ENCODE data around the gene RBBP9. TPM values are rescaled to one million over a fixed set of nuclear protein-coding genes. Genes with fewer than 3 reads are reported as not detected.
"Not testable (repeated sequence)": the region's sequence is repeated elsewhere in the genome, so short reads cannot be mapped to it uniquely, and the experiment has no call there.

Gene RBBP9
- total RNA-seq, 4 donors from 2014 or later: 17.7 to 32.9 (median 19.1) TPM

- Histone ChIP-seq H3K36me3 (peaks cover 16% of the 10 kb centered on the region), H3K27ac (peak within 1 kb of the TSS; percentile 94), H3K4me3 (peak within 1 kb of the TSS; percentile 67), H3K27me3 (peaks cover 4% of the 10 kb centered on the region), H3K4me1 (peaks cover 20% of the 10 kb centered on the region), H3K9me3 (no peaks in the 10 kb centered on the region)
- under 1% methylated on average over 50 of the region's 69 CpGs for WGBS
- TF ChIP-seq CTCF (IDR thresholded peaks at IDR 0.05) (no peak), POLR2AphosphoS5 (IDR thresholded peaks at IDR 0.05) (peak; percentile 36 to 73 (median 39)), POLR2A (IDR thresholded peaks at IDR 0.05) (peak; percentile 71 to 73)
- peak; percentile 99 for DNase-seq (ENCODE audit: low spot score in 2 of 2)
Observed at GRCh38 chr20:18507218-18508191, 10.5 kb upstream of the RBBP9 start, which contains the start of gene SEC23B. Gene SEC23B (plus strand): TSS chr20:18507940. CDS start chr20:18510836, 2,896 bp downstream.

DNA sequence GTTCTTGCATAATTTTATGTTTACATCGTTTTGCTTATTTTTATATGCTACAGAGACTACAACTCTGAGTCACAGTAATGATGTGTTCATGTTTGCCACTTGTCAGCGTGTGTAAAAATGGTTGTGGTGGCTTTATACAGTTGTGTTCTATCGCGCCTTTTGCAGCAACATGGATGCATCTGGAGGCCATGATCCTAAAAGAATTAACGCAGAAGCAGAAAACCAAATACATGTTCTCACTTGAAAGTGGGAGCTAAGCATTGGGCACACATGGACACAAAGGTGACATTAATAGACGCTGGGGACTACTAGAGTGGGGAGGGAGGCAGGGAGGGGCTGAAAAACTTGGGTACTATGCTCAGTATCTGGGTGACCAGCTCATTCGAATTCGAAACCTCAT lies 9.7 kb upstream of the RBBP9 start:
- WGBS: 56% methylated on average over 8 of the region's 8 CpGs
- no peak for DNase-seq (ENCODE audit: low spot score in 2 of 2)

GRCh38 chr20:18504479-18505060 lies 7.5 kb upstream of the RBBP9 start:
- Histone ChIP-seq H3K4me1 (peaks cover 17% of the 10 kb centered on the region), H3K27ac (peak overlapping the region; percentile 63), H3K9me3 (no peaks in the 10 kb centered on the region), H3K4me3 (peak overlapping the region; percentile 33), H3K27me3 (peaks cover 4% of the 10 kb centered on the region), H3K36me3 (no peaks in the 10 kb centered on the region)
- TF ChIP-seq POLR2AphosphoS5 (IDR thresholded peaks at IDR 0.05) (no peak), EP300 (IDR thresholded peaks at IDR 0.05) (no peak), CTCF (IDR thresholded peaks at IDR 0.05) (no peak), POLR2A (IDR thresholded peaks at IDR 0.05) (no peak)
- WGBS: 38% methylated on average over 25 of the region's 31 CpGs
- peak in 1 of 2 donors; percentile 80 for DNase-seq (ENCODE audit: low spot score in 2 of 2)

More for the DNA sequence above, 9.7 kb upstream of the RBBP9 start:
- Histone ChIP-seq H3K4me3 (peak overlapping the region; percentile 67), H3K9me3 (no peaks in the 10 kb centered on the region), H3K27ac (peak overlapping the region; percentile 94), H3K36me3 (peaks cover 11% of the 10 kb centered on the region), H3K27me3 (peaks cover 4% of the 10 kb centered on the region), H3K4me1 (peaks cover 20% of the 10 kb centered on the region)
- no peak for TF ChIP-seq EP300 (IDR thresholded peaks at IDR 0.05)
- TF ChIP-seq POLR2AphosphoS5 (IDR thresholded peaks at IDR 0.05): no peak
- TF ChIP-seq POLR2A (IDR thresholded peaks at IDR 0.05): no peak
- no peak for TF ChIP-seq CTCF (IDR thresholded peaks at IDR 0.05)

GRCh38 chr20:18501672-18502071 lies 4.6 kb upstream of the RBBP9 start:
- not testable (repeated sequence) for H3K9me3 ChIP-seq; H3K4me1 ChIP-seq; H3K4me3 ChIP-seq; DNase-seq (ENCODE audit: low spot score in 2 of 2); H3K27ac ChIP-seq; H3K36me3 ChIP-seq; H3K27me3 ChIP-seq
- 85% methylated on average over 1 of the region's 1 CpG for whole genome bisulfite sequencing

DNA sequence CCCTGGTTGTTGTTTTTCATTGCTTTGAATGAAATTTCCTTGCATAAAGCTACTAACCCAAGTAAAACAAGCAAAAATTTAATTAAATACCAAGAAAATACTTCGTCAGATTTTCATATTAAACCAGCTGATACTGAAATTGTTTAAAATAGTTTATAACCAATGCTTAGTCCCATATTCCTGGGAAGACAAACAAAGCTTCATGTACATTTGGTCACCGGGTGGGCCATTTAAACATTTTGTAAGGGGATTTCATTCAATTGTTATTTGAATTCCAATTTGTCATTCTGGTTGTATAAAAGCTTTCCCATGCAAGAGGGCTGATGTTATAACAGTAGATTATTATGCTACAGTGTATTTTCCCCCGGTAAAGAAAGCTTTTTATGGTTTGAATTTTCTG lies 578 bp upstream of the RBBP9 start:
- Histone ChIP-seq H3K36me3 (peaks cover 12% of the 10 kb centered on the region), H3K4me3 (no peak overlapping the region), H3K27me3 (no peaks in the 10 kb centered on the region), H3K4me1 (peaks cover 12% of the 10 kb centered on the region), H3K27ac (no peak overlapping the region), H3K9me3 (no peaks in the 10 kb centered on the region)
- no peak for DNase-seq (ENCODE audit: low spot score in 2 of 2)
- TF ChIP-seq POLR2A (IDR thresholded peaks at IDR 0.05): no peak
- TF ChIP-seq EP300 (IDR thresholded peaks at IDR 0.05): no peak
- no peak for TF ChIP-seq CTCF (IDR thresholded peaks at IDR 0.05)
- TF ChIP-seq POLR2AphosphoS5 (IDR thresholded peaks at IDR 0.05): no peak
- WGBS: 94% methylated on average over 3 of the region's 3 CpGs

All from suprapubic skin (tissue), 4 donors.